A673 (cell line): ENCODE measurements around the gene PYGM. TPM values are rescaled to one million over a fixed set of nuclear protein-coding genes. Genes with fewer than 3 reads are reported as not detected.

Experiments
- BruUV-seq: library from RNA; stranded (reverse); fragments of 400-500 nt; replicated peaks from 2 replicates; lab custom pipeline; 2021; lab: Mats Ljungman, UMichigan
- CTCF ChIA-PET: fragments of 300-600 bp; sonication (Branson Sonifier 250); formaldehyde crosslinking; loops from one replicate; lab custom pipeline; 2022; ENCODE audit warnings: antibody characterized with exemption; lab: Charles Lee
- POLR2A ChIA-PET: fragments of 300-600 bp; sonication (Branson Sonifier 250); formaldehyde crosslinking; loops from one replicate; lab custom pipeline; 2022; ENCODE audit warnings: antibody characterized with exemption; ENCODE audit not compliant: low non-redundant PET; lab: Charles Lee
- DNase-seq: peaks from one replicate; pipeline ENCODE4 v3.0.0-alpha.2; 2015; ENCODE audit warnings: low spot score
- H3K27ac ChIP-seq: fragments of 200-600 bp; sonication (generic); 2 replicates; pipeline ENCODE4 v1.5.1; 2016; ENCODE audit warnings: mixed run types, low read depth, mild to moderate bottlenecking, mixed read lengths, antibody characterized with exemption, low read length; ENCODE audit not compliant: poor library complexity, severe bottlenecking
- H3K27me3 ChIP-seq: fragments of 200-600 bp; sonication (generic); replicated peaks from 2 replicates; pipeline ENCODE4 v1.6.1; 2017; ENCODE audit warnings: mixed run types, low read depth, mild to moderate bottlenecking, mixed read lengths, antibody characterized with exemption, low read length; ENCODE audit not compliant: insufficient read depth, poor library complexity
- H3K36me3 ChIP-seq: fragments of 200-600 bp; sonication (generic); 2 replicates; pipeline ENCODE4 v1.6.1; 2016; ENCODE audit warnings: mixed run types, mild to moderate bottlenecking, mixed read lengths, antibody characterized with exemption, low read length; ENCODE audit not compliant: insufficient read depth, poor library complexity, severe bottlenecking
- H3K4me1 ChIP-seq: fragments of 200-600 bp; sonication (generic); 2 replicates; pipeline ENCODE4 v1.6.1; 2017; ENCODE audit warnings: mixed run types, mild to moderate bottlenecking, mixed read lengths, antibody characterized with exemption, low read length; ENCODE audit not compliant: insufficient read depth, poor library complexity, severe bottlenecking
- H3K4me3 ChIP-seq: fragments of 200-600 bp; sonication (generic); 2 replicates; pipeline ENCODE4 v1.5.1; 2016; ENCODE audit warnings: low read depth, mixed run types, mild to moderate bottlenecking, mixed read lengths, low read length; ENCODE audit not compliant: poor library complexity, severe bottlenecking
- H3K9me3 ChIP-seq: fragments of 200-600 bp; sonication (generic); 2 replicates; pipeline ENCODE4 v1.6.1; 2016; ENCODE audit warnings: mixed run types, low read depth, mild to moderate bottlenecking, mixed read lengths, antibody characterized with exemption, low read length; ENCODE audit not compliant: poor library complexity, severe bottlenecking
- EZH2 ChIP-seq: fragments of 200-600 bp; sonication (generic); IDR thresholded peaks from 2 replicates; pipeline ENCODE4 v1.6.1; 2017; ENCODE audit warnings: borderline replicate concordance, low read depth, mild to moderate bottlenecking, mixed read lengths, antibody characterized with exemption, low read length; ENCODE audit not compliant: poor library complexity, severe bottlenecking
- intact Hi-C: fragments of 100-400 bp; cut with micrococcal nuclease; formaldehyde crosslinking; loops from one replicate; pipeline ENCODE4 v1.10.0; 2022; ENCODE audit not compliant: unreplicated experiment
- total RNA-seq: library from RNA; stranded (reverse); gene quantifications from 2 replicates; pipeline ENCODE4 v1.2.3, GENCODE V29; 2021
- TF ChIP-seq, protein P1 (sequence below): fragments of 300-800, 200-600 bp; sonication (generic); conservative IDR thresholded peaks from 2 replicates; pipeline ENCODE4 v1.5.1; 2017; ENCODE audit warnings: low read depth, mild to moderate bottlenecking, antibody characterized with exemption, low read length, moderate library complexity, mixed read lengths

The PYGM gene
- total RNA-seq, 1 experiment from 2014 or later = 2.4 TPM

- TF ChIP-seq, protein P1, sequence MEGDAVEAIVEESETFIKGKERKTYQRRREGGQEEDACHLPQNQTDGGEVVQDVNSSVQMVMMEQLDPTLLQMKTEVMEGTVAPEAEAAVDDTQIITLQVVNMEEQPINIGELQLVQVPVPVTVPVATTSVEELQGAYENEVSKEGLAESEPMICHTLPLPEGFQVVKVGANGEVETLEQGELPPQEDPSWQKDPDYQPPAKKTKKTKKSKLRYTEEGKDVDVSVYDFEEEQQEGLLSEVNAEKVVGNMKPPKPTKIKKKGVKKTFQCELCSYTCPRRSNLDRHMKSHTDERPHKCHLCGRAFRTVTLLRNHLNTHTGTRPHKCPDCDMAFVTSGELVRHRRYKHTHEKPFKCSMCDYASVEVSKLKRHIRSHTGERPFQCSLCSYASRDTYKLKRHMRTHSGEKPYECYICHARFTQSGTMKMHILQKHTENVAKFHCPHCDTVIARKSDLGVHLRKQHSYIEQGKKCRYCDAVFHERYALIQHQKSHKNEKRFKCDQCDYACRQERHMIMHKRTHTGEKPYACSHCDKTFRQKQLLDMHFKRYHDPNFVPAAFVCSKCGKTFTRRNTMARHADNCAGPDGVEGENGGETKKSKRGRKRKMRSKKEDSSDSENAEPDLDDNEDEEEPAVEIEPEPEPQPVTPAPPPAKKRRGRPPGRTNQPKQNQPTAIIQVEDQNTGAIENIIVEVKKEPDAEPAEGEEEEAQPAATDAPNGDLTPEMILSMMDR = no peak
- TF ChIP-seq EZH2 = no peak
- Histone ChIP-seq H3K27ac (no peak overlapping the region), H3K4me3 (no peak overlapping the region), H3K9me3 (no peaks in the 10 kb centered on the region), H3K4me1 (peaks cover 8% of the 10 kb centered on the region), H3K36me3 (no peaks in the 10 kb centered on the region), H3K27me3 (peaks cover 61% of the 10 kb centered on the region)
- no TSS peak for BruUV-seq
- POLR2A ChIA-PET = no interaction called here
- DNase-seq = no peak
- intact Hi-C loops = loop anchor here (2.0 kb wide), 1 partner anchor 69 kb away; no protein-coding TSS in a partner anchor
- CTCF ChIA-PET = no interaction called here
These were observed 38.4 kb downstream of the PYGM start for GRCh38 chr11:64721359-64721699.

DNA sequence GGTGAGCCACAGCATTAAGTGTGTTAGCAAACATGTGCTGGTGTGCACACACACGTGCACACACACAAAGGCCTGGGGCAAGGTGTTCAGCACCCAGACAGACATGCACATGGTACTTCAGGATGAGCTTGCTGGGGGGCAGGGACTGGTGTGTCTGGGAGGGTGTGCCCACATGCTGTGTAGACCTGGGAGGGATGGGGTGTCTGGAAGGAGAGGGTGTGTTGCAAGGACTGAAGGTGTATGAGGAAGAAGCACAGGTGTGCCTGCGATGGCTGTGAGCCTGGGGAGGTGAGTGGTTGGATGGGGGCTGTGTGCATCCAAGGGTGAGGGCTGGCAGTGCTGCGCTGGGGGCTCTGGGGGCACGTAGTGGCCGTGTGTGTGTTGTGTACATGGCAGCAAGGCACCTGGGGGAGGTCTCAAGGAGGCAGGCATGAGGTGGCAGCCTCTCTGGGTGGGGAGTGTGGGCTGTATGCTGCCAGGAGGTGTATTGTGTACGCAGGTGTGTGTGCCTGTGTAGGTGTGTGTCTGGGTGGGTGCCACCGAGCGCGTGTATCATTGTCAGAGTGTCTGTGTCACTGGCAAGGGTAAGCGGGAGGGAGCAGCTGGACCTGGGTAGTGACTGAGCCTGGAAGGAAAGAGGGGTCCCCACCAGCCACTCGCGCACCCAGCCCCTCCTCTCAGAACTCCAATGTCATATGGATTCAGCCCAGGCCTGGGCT, 39.0 kb downstream of the PYGM start:
- Histone ChIP-seq H3K27me3 (peaks cover 67% of the 10 kb centered on the region), H3K27ac (no peak overlapping the region), H3K36me3 (no peaks in the 10 kb centered on the region), H3K4me3 (no peak overlapping the region), H3K4me1 (peaks cover 8% of the 10 kb centered on the region), H3K9me3 (no peaks in the 10 kb centered on the region)
- no TSS peak for BruUV-seq
- POLR2A ChIA-PET = no interaction called here
- CTCF ChIA-PET = no interaction called here
- intact Hi-C loops = loop anchor here (2.0 kb wide), 1 partner anchor 68 kb away; no protein-coding TSS in a partner anchor
- TF ChIP-seq, protein P1 = no peak
- TF ChIP-seq EZH2 = no peak
- DNase-seq = no peak

- Histone ChIP-seq H3K27ac (no peak overlapping the region), H3K4me1 (peaks cover 8% of the 10 kb centered on the region), H3K36me3 (no peaks in the 10 kb centered on the region), H3K27me3 (peaks cover 73% of the 10 kb centered on the region), H3K4me3 (no peak overlapping the region), H3K9me3 (no peaks in the 10 kb centered on the region)
- POLR2A ChIA-PET = no interaction called here
- no TSS peak for BruUV-seq
- intact Hi-C loops = loop anchor here (2.0 kb wide), 1 partner anchor 67 kb away; no protein-coding TSS in a partner anchor
- CTCF ChIA-PET = no interaction called here
- no peak for DNase-seq
- TF ChIP-seq, protein P1 = no peak
- no peak for TF ChIP-seq EZH2
These were observed 39.6 kb downstream of the PYGM start for GRCh38 chr11:64720167-64720566.
